GM12864 (cell line): ENCODE data around the gene EXOSC9.

ENCODE experiments used
- DNase-seq: peaks from one replicate; pipeline ENCODE4 v3.0.0-alpha.2; 2011; ENCODE audit warnings: low read depth
- H3K4me3 ChIP-seq: 2 replicates; pipeline ENCODE4 v1.5.1; 2011; ENCODE audit warnings: mild to moderate bottlenecking, low read depth, low read length, control low read depth
- CTCF ChIP-seq: IDR thresholded peaks from 2 replicates; pipeline ENCODE4 v1.5.1; 2011; ENCODE audit warnings: low read depth, mild to moderate bottlenecking, moderate library complexity, low read length, control low read depth, inconsistent platforms; ENCODE audit errors: missing control alignments

EXOSC9 gene

GRCh38 chr4:121823505-121824170 lies 22.5 kb downstream of the EXOSC9 start, which contains the start of gene CCNA2:
CCNA2 (minus strand) TSS chr4:121823883; CDS start chr4:121823628, 255 bp downstream.
- TF ChIP-seq CTCF, result no peak
- peak within 1 kb of the TSS; percentile 73 for H3K4me3 ChIP-seq
- DNase-seq, result peak; percentile 94

DNA sequence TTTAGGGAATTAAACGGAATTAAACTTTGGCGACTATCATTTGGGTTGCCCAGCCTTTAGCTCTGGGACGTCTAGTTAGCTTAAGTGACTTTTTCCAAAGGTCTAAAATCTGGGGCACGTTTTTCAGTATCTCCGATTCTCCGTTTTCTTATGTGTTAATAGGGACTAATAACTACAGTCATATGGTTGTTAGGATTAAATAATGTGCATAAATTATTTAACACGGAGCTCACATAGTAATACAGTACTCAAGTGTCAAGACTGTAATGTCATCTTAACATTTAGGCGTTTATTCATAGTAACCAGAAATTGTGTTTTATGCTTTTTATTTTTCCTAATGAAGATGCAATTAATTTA lies 23.0 kb downstream of the EXOSC9 start:
- DNase-seq, result no peak
- TF ChIP-seq CTCF, result no peak
- H3K4me3 ChIP-seq, result peak overlapping the region; percentile 73

DNA sequence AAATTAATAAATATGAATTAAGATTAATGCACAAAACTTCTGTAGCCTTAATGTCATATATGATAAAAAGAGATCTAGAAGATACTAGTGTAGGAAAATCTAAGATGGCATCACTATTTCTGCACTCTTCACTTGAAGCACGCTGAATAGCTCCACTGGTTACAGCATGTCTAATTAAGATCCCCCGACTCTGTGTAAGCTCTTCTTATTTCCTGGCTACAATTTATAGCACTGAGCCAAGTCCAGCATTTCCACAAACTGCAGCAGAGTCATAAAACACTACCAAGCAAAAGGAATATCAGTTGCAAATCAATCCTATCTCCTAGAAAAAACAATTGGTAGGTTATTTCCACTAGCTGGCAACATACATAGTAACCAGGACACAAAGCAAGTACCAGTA lies 23.8 kb downstream of the EXOSC9 start:
- TF ChIP-seq CTCF, result no peak
- DNase-seq, result no peak
- H3K4me3 ChIP-seq, result no peak overlapping the region

DNA sequence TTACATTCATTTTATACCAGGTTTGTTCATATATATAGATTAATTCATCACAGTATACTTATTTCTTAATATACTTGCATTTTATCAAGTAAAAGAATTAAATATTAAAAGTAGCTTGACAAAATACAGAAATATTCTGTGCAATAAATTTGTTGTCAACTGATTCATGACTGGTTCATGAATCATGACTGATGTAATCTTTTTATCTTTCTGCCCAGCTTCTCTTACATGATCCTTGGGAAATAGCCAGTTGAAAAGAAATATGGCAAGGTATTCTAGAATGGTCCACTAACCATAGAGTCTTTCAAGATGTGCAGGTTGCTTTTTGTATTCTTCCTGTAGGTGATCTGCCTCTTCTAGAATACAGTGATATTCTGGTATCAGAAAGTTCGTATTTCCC lies 26.7 kb downstream of the EXOSC9 start:
- TF ChIP-seq CTCF, result no peak
- no peak for DNase-seq
- H3K4me3 ChIP-seq, result no peak overlapping the region

GRCh38 chr4:121829511-121829910 lies 28.4 kb downstream of the EXOSC9 start:
- H3K4me3 ChIP-seq, result no peak overlapping the region
- DNase-seq, result no peak
- TF ChIP-seq CTCF, result no peak

- H3K4me3 ChIP-seq, result no peak overlapping the region
- DNase-seq, result no peak
- TF ChIP-seq CTCF, result no peak
Measured at GRCh38 chr4:121838136-121838535, 37.0 kb downstream of the EXOSC9 start.

DNA sequence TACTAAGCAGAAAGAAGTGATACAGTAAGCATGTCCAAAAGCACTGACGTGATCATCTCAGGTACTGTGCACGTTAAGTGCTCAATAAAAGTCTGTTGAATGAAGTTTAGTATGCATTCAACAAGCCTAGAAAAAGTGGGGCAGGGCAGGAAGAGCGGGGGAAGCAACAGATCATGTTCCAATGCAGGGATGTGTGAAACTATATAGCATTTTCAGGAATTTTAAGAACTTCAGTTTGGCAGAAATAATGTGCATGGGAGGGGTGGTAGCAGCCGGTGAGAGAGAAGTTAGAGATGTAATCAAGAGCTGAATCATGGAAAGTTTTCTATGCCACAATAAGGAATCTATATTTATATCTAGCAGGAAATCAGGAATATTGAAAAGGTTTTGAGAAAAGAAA lies 41.7 kb downstream of the EXOSC9 start:
- TF ChIP-seq CTCF, result no peak
- no peak for DNase-seq
- H3K4me3 ChIP-seq, result no peak overlapping the region
